Mammary epithelial cell (primary cell): ENCODE measurements around the gene HKDC1.

Source experiments
- EZH2 ChIP-seq: IDR thresholded peaks from 2 replicates; pipeline ENCODE4 v1.6.1; 2012; ENCODE audit warnings: low read length, inconsistent platforms, borderline replicate concordance
- TF ChIP-seq, protein P1 (sequence below), 2 donors: IDR thresholded peaks in 1 of 2; conservative IDR thresholded peaks in 1 of 2; 2 replicates each; pipeline ENCODE4 v1.5.1; 2011 to 2012; ENCODE audit warnings: inconsistent platforms in 2 of 2, low read length in 2 of 2, mild to moderate bottlenecking in 2 of 2, control low read depth in 1 of 2, low read depth in 1 of 2; ENCODE audit not compliant: insufficient read depth in 1 of 2; ENCODE audit errors: extremely low read depth in 1 of 2

DNA sequence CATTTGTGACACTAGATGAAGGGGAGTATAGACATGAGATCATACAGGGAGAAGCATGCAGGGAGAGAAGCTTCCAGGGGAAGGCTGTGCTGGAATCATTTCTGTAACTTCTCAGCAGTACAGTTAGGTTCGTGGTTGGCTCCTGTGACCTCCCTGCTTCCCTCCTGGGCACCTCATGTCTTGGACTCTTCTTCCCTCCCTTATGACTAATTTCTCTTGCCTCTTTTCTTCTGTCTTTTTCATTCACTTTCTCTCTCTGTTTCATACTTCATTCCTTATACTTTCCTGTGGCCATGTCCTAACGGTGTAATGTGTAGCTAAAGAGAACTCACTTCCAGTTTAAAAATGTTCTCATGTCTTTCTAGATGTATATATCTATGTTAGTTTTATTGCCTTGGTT is 19.1 kb upstream of the HKDC1 start:
- TF ChIP-seq, protein P1, sequence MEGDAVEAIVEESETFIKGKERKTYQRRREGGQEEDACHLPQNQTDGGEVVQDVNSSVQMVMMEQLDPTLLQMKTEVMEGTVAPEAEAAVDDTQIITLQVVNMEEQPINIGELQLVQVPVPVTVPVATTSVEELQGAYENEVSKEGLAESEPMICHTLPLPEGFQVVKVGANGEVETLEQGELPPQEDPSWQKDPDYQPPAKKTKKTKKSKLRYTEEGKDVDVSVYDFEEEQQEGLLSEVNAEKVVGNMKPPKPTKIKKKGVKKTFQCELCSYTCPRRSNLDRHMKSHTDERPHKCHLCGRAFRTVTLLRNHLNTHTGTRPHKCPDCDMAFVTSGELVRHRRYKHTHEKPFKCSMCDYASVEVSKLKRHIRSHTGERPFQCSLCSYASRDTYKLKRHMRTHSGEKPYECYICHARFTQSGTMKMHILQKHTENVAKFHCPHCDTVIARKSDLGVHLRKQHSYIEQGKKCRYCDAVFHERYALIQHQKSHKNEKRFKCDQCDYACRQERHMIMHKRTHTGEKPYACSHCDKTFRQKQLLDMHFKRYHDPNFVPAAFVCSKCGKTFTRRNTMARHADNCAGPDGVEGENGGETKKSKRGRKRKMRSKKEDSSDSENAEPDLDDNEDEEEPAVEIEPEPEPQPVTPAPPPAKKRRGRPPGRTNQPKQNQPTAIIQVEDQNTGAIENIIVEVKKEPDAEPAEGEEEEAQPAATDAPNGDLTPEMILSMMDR (conservative IDR thresholded peaks at IDR 0.05 in 1 of 2, IDR thresholded peaks at IDR 0.05 in 1 of 2; ENCODE audit: extremely low read depth in 1 of 2, insufficient read depth in 1 of 2, low read depth in 1 of 2, low read length in 2 of 2) = no peak
- TF ChIP-seq EZH2 = no peak
